Frontal cortex (tissue), 4 donors: ENCODE results near the gene ATXN1. TPM values are rescaled to one million over a fixed set of nuclear protein-coding genes. Genes with fewer than 3 reads are reported as not detected.

Source experiments
- DNase-seq, 2 donors: peaks; one replicate each; pipeline ENCODE4 v3.0.0; 2012; ENCODE audit warnings: low spot score in 2 of 2
- FAIRE-seq: peaks from 2 replicates; lab custom pipeline; 2012; peaks lifted over from hg19 to GRCh38; lab: Jason Lieb, UNC
- total RNA-seq: library from RNA; depleted of rRNA; stranded (reverse); fragments of >200 nt; gene quantifications from one replicate; pipeline ENCODE4 v1.2.3, GENCODE V29; 2014
- donor health status: control.
- donor health status: control.
- donor health status: control.

ATXN1 gene
- total RNA-seq, 1 donor from 2014 or later: 52.2 TPM

GRCh38 chr6:16749516-16750485 is 11.5 kb downstream of the ATXN1 start:
- FAIRE-seq: no peak
- no peak for DNase-seq

- no peak for FAIRE-seq
- DNase-seq: no peak
Observed at GRCh38 chr6:16748025-16748319, 13.3 kb downstream of the ATXN1 start.

- DNase-seq (no peak), FAIRE-seq (no peak)
Observed at GRCh38 chr6:16747232-16748024, 13.8 kb downstream of the ATXN1 start.

- FAIRE-seq: no peak
- no peak for DNase-seq
Observed at GRCh38 chr6:16746812-16747211, 14.4 kb downstream of the ATXN1 start.

- no peak for DNase-seq
- no peak for FAIRE-seq
Observed at GRCh38 chr6:16746401-16746800, 14.9 kb downstream of the ATXN1 start.

GRCh38 chr6:16743664-16744210 is 17.5 kb downstream of the ATXN1 start:
- DNase-seq (no peak), FAIRE-seq (no peak)

- DNase-seq (no peak), FAIRE-seq (no peak)
Observed at GRCh38 chr6:16742116-16742515, 19.1 kb downstream of the ATXN1 start.

GRCh38 chr6:16741112-16742016 is 19.9 kb downstream of the ATXN1 start:
- FAIRE-seq: no peak

GRCh38 chr6:16740097-16740496 is 21.2 kb downstream of the ATXN1 start:
- FAIRE-seq (no peak), DNase-seq (no peak)

More at GRCh38 chr6:16741112-16742016, 19.9 kb downstream of the ATXN1 start:
- no peak for DNase-seq

- DNase-seq (no peak), FAIRE-seq (no peak)
Observed at GRCh38 chr6:16739329-16739801, 21.9 kb downstream of the ATXN1 start.

GRCh38 chr6:16737925-16738324 is 23.3 kb downstream of the ATXN1 start:
- no peak for DNase-seq

GRCh38 chr6:16736856-16737775 is 24.1 kb downstream of the ATXN1 start:
- no peak for FAIRE-seq
- no peak for DNase-seq

More at GRCh38 chr6:16737925-16738324, 23.3 kb downstream of the ATXN1 start:
- FAIRE-seq: no peak

GRCh38 chr6:16735014-16735413 is 26.2 kb downstream of the ATXN1 start:
- no peak for DNase-seq
- FAIRE-seq: no peak

- no peak for FAIRE-seq
- DNase-seq: no peak
Observed at GRCh38 chr6:16733085-16733484, 28.2 kb downstream of the ATXN1 start.

- no peak for DNase-seq
- no peak for FAIRE-seq
Observed at GRCh38 chr6:16731478-16732051, 29.7 kb downstream of the ATXN1 start.

GRCh38 chr6:16730738-16731477 is 30.4 kb downstream of the ATXN1 start:
- DNase-seq (no peak), FAIRE-seq (no peak)

- DNase-seq (no peak), FAIRE-seq (no peak)
Observed at GRCh38 chr6:16729744-16730143, 31.5 kb downstream of the ATXN1 start.
